GM12878 (cell line): Measurements from ENCODE around the gene GSG1L. TPM values are rescaled to one million over a fixed set of nuclear protein-coding genes. Genes with fewer than 3 reads are reported as not detected.

Experiments
- ATAC-seq: fragments of 200-7000 bp; cut with Tn5 transposase; 3 replicates; pipeline ENCODE4 v1.9.1; 2020; ENCODE audit warnings: mild to moderate bottlenecking, moderate library complexity
- BruUV-seq: library from RNA; stranded (reverse); fragments of 400-500 nt; replicated peaks from 2 replicates; lab custom pipeline; 2021; lab: Mats Ljungman, UMichigan
- CTCF ChIA-PET: fragments of 300-600 bp; sonication (Branson Sonifier 250); formaldehyde crosslinking; extraction: SDS; loops from one replicate; lab custom pipeline; 2021; ENCODE audit warnings: inconsistent platforms; lab: Yijun Ruan, JAX
- POLR2A ChIA-PET: fragments of 350-600 bp; formaldehyde crosslinking; extraction: SDS; loops from one replicate; lab custom pipeline; 2021; ENCODE audit warnings: inconsistent platforms; lab: Charles Lee
- RAD21 ChIA-PET: fragments of 300-600 bp; sonication (Branson Sonifier 250); formaldehyde crosslinking; loops from one replicate; lab custom pipeline; 2023; ENCODE audit warnings: antibody characterized with exemption; ENCODE audit not compliant: unreplicated experiment; lab: Charles Lee
- SMC1A ChIA-PET: fragments of 300-600 bp; sonication (Branson Sonifier 250); formaldehyde crosslinking; loops from one replicate; lab custom pipeline; 2023; ENCODE audit not compliant: unreplicated experiment, uncharacterized antibody; lab: Charles Lee
- DNase-seq: peaks from one replicate; pipeline ENCODE4 v3.0.0-alpha.2; 2011; ENCODE audit warnings: low read depth, low spot score
- FAIRE-seq: peaks from 3 replicates; lab custom pipeline; 2011; peaks lifted over from hg19 to GRCh38; lab: Jason Lieb, UNC
- H2AFZ ChIP-seq: 2 replicates; pipeline ENCODE4 v1.6.0; 2011; ENCODE audit warnings: low read depth, low read length, control low read depth; ENCODE audit not compliant: control insufficient read depth
- H3K27ac ChIP-seq: 2 replicates; pipeline ENCODE4 v1.5.1; 2011; ENCODE audit warnings: control low read depth; ENCODE audit not compliant: control insufficient read depth, insufficient read depth
- H3K27me3 ChIP-seq, 2 experiments: replicated peaks in 1 of 2; 2 replicates each; pipeline versions ENCODE4 v1.6.0 to v1.6.1; 2011; ENCODE audit warnings: low read length in 1 of 2; ENCODE audit not compliant: control insufficient read depth in 2 of 2, insufficient read depth in 2 of 2
- H3K36me3 ChIP-seq, 2 experiments: 2 replicates each; pipeline ENCODE4 v1.5.1; 2011; ENCODE audit warnings: low read length in 1 of 2; ENCODE audit not compliant: control insufficient read depth in 2 of 2, insufficient read depth in 2 of 2
- H3K4me1 ChIP-seq: 2 replicates; pipeline ENCODE4 v1.6.1; 2011; ENCODE audit warnings: mild to moderate bottlenecking, low read length, moderate library complexity, mixed read lengths; ENCODE audit not compliant: control insufficient read depth, insufficient read depth
- H3K4me2 ChIP-seq: 2 replicates; pipeline ENCODE4 v1.6.0; 2011; ENCODE audit warnings: control low read depth; ENCODE audit not compliant: control insufficient read depth, insufficient read depth
- H3K4me3 ChIP-seq: fragments of 200-600 bp; sonication (generic); 2 replicates; pipeline ENCODE4 v1.5.1; 2016
- H3K79me2 ChIP-seq: 2 replicates; pipeline ENCODE4 v1.6.0; 2011; ENCODE audit warnings: low read length; ENCODE audit not compliant: control insufficient read depth, insufficient read depth
- H3K9ac ChIP-seq: 2 replicates; pipeline ENCODE4 v1.8.0; 2011; ENCODE audit warnings: low read length, control low read depth, mixed read lengths; ENCODE audit not compliant: control insufficient read depth, insufficient read depth
- H3K9me3 ChIP-seq: replicated peaks from 3 replicates; pipeline ENCODE4 v1.5.1; 2011; ENCODE audit warnings: mild to moderate bottlenecking, low read length; ENCODE audit not compliant: control insufficient read depth, insufficient read depth
- H4K20me1 ChIP-seq: 2 replicates; pipeline ENCODE4 v1.6.0; 2011; ENCODE audit not compliant: control insufficient read depth, insufficient read depth
- BACH1 ChIP-seq: fragments of 450-650 bp; IDR thresholded peaks from 2 replicates; pipeline ENCODE4 v1.6.1; 2017; ENCODE audit warnings: mild to moderate bottlenecking, borderline replicate concordance
- DPF2 ChIP-seq: fragments of 450-650 bp; IDR thresholded peaks from 2 replicates; pipeline ENCODE4 v1.6.1; 2017; ENCODE audit warnings: mild to moderate bottlenecking
- HDGF ChIP-seq: fragments of 450-650 bp; IDR thresholded peaks from 2 replicates; pipeline ENCODE4 v1.6.1; 2016; ENCODE audit warnings: antibody characterized with exemption
- KLF5 ChIP-seq: fragments of 450-650 bp; IDR thresholded peaks from 2 replicates; pipeline ENCODE4 v1.6.1; 2014; ENCODE audit warnings: mild to moderate bottlenecking; ENCODE audit not compliant: partially characterized antibody
- MYB ChIP-seq: fragments of 150-350 bp; IDR thresholded peaks from 2 replicates; pipeline ENCODE4 v1.6.1; 2014; ENCODE audit warnings: mild to moderate bottlenecking, low read depth, low read length, borderline replicate concordance
- POLR2A ChIP-seq: IDR thresholded peaks from 2 replicates; pipeline ENCODE4 v1.6.1; 2011; ENCODE audit warnings: low read depth, mild to moderate bottlenecking, low read length
- SIN3A ChIP-seq: IDR thresholded peaks from 2 replicates; pipeline ENCODE4 v1.6.1; 2012; ENCODE audit warnings: low read depth, low read length, improper control_type of control experiment
- ZNF217 ChIP-seq: fragments of 450-650 bp; IDR thresholded peaks from 2 replicates; pipeline ENCODE4 v1.6.1; 2017; ENCODE audit warnings: antibody characterized with exemption, mild to moderate bottlenecking
- WGBS: methylation state at CpG from one replicate; pipeline ENCODE4 v1.1.6; 2016; ENCODE audit warnings: low lambda C conversion rate; ENCODE audit not compliant: insufficient replicate concordance, insufficient coverage; ENCODE audit errors: missing lambda C conversion rate; 5-methylcytosine and 5-hydroxymethylcytosine counted together
- in situ Hi-C: fragments of 300-500 bp; cut with MboI; formaldehyde crosslinking; loops from 9 replicates; pipeline ENCODE4 v1.14.3; 2018; ENCODE audit warnings: mixed read lengths
- intact Hi-C: fragments of 100-400 bp; cut with micrococcal nuclease; formaldehyde crosslinking; loops from one replicate; pipeline ENCODE4 v1.14.2; 2022; ENCODE audit not compliant: unreplicated experiment
- polyA plus RNA-seq, 11 experiments: library from polyadenylated mRNA; depleted of rRNA in 4 of 11; unstranded in 6 of 11; stranded (reverse) in 5 of 11; fragments of >200 nt; fragmentation: Nextera tagmentation in 4 of 11; fragmentation: Illumina TruSeq in 1 of 11; extraction: Ambion mirVana in 4 of 11; extraction: Trizol in 1 of 11; gene quantifications; 1 replicate in 1 of 11; 2 replicates in 10 of 11; pipeline versions ENCODE4 v1.2.1 to v1.2.3, GENCODE V29; 2011 to 2016; ENCODE audit warnings: inconsistent platforms in 2 of 11, missing spikeins in 2 of 11, low read depth in 1 of 11
- total RNA-seq, 4 experiments: library from RNA; depleted of rRNA in 3 of 4; stranded (reverse); fragments of >200 nt in 3 of 4; fragmentation: Illumina TruSeq in 1 of 4; extraction: Trizol in 1 of 4; gene quantifications; 2 replicates each; pipeline versions ENCODE4 v1.2.1 to v1.2.3, GENCODE V29; 2013 to 2021
- TF ChIP-seq, protein P1 (sequence below): fragments of 450-650 bp; IDR thresholded peaks from 2 replicates; pipeline ENCODE4 v1.6.1; 2017; ENCODE audit warnings: mild to moderate bottlenecking, low read depth, inconsistent platforms; ENCODE audit not compliant: poor library complexity, severe bottlenecking

The GSG1L gene
- total and polyA plus RNA-seq, 10 of the 15 experiments (the other 5 are each of a cell fraction or from before 2014, with no cell fraction given): not detected

DNA sequence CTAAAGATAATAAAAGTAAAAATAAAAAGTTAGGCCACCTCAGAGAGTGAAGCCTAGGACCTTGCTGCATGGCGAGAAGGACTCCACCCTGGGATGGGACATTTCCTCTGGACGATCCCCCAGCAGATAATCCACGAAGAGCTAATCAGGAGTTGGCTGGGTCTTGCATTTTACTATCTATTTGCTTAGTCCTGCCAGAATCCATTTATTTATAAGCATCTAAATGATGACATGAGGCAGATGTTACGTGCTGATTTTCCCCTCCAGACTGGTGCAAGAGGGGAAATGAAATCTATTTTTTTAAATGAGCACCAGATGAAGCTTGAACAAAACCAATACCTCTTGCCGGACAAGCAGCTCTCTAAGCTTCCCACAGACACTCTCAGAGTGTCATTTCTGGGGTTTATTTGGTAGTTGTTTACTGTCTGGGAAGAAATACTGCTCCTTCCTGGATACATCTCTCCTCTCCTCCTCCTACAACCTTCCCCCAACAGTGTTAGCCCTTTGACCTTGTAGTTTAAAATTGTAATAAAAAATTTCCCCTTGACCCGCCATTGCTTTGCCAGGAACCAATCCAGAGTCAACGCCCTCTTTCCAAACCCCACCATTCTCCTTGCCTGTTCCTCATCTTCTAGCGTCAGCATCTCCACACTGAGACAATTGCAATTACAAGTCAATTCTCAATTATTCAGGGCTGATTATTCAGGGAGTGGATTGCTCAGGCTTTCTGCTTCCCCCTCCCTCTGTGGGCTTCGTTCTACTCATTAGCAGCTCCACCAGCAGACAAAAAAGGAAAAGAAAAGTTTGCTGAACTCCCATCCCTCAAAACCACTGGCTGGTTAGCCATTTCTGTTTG is 63.0 kb downstream of the GSG1L start:
- POLR2A ChIA-PET: no interaction called here
- no TSS peak for BruUV-seq

More for the DNA sequence above, 63.0 kb downstream of the GSG1L start:
- no peaks in the 10 kb centered on the region for H3K4me1 ChIP-seq
- FAIRE-seq: no peak
- intact Hi-C loops (no loop called here), in situ Hi-C loops (no loop called here)
- no peaks in the 10 kb centered on the region for H3K27me3 ChIP-seq
- H3K79me2 ChIP-seq: no peaks in the 10 kb centered on the region
- H3K27ac ChIP-seq: no peak overlapping the region
- no peaks in the 10 kb centered on the region for H3K36me3 ChIP-seq
- RAD21 ChIA-PET: interaction anchor here (0.6 kb wide), 1 partner anchor 30 kb away, joined by 4 read pairs; no protein-coding TSS in a partner anchor
- 22% methylated on average over 9 of the region's 9 CpGs for WGBS
- no peaks in the 10 kb centered on the region for H3K9me3 ChIP-seq
- TF ChIP-seq HDGF: no peak
- TF ChIP-seq BACH1: no peak
- TF ChIP-seq SIN3A: no peak
- TF ChIP-seq POLR2A: no peak
- TF ChIP-seq, protein P1, sequence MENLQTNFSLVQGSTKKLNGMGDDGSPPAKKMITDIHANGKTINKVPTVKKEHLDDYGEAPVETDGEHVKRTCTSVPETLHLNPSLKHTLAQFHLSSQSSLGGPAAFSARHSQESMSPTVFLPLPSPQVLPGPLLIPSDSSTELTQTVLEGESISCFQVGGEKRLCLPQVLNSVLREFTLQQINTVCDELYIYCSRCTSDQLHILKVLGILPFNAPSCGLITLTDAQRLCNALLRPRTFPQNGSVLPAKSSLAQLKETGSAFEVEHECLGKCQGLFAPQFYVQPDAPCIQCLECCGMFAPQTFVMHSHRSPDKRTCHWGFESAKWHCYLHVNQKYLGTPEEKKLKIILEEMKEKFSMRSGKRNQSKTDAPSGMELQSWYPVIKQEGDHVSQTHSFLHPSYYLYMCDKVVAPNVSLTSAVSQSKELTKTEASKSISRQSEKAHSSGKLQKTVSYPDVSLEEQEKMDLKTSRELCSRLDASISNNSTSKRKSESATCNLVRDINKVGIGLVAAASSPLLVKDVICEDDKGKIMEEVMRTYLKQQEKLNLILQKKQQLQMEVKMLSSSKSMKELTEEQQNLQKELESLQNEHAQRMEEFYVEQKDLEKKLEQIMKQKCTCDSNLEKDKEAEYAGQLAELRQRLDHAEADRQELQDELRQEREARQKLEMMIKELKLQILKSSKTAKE: no peak
- no peak for TF ChIP-seq KLF5
- TF ChIP-seq ZNF217: no peak
- TF ChIP-seq DPF2: no peak
- no peak for TF ChIP-seq MYB
- TF ChIP-seq, all 136 proteins: peak for 0
- no peaks in the 10 kb centered on the region for H4K20me1 ChIP-seq
- no peak overlapping the region for H3K4me2 ChIP-seq
- ATAC-seq: no peak
- ChIA-PET SMC1A (no interaction called here), CTCF (no interaction called here)
- H3K4me3 ChIP-seq: no peak overlapping the region
- no peak overlapping the region for H2AFZ ChIP-seq
- no peak overlapping the region for H3K9ac ChIP-seq
- DNase-seq: no peak
